Measurements from ENCODE around the gene C12orf76. TPM values are rescaled to one million over a fixed set of nuclear protein-coding genes. Genes with fewer than 3 reads are reported as not detected.
A peak's percentile ranks its signal among the peaks of the same experiment; 100 is the strongest.

C12orf76 gene
- total RNA-seq, 4 donors from 2014 or later: 19.4 to 29.7 (median 22.5) TPM

DNA sequence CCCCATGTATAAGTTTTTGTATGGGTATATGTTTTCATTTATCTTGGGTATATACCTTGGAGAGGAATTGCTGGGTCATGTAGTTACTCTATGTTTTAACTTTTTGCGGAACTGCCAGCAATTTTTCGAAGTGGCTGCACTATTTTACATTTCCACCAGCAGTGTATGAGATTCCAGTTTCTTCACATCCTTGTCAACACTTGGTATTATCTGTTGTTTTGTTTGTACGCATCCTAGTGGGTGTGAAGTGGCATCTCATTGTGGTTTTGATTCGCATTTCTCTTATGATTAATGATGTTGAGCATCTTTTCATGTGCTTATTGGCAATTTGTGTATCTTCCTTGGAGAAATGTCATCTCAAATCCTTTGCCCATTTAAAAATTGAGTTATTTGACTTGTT is 42.2 kb downstream of the C12orf76 start:
- Histone ChIP-seq H3K4me3 (no peak overlapping the region), H3K9me3 (peaks cover 0 to 4% (median 0%) of the 10 kb centered on the region in 4 donors), H3K27ac (no peak overlapping the region), H3K36me3 (peaks cover 0 to 10% (median 0%) of the 10 kb centered on the region in 3 donors), H3K4me1 (peaks cover 0 to 18% (median 11%) of the 10 kb centered on the region in 4 donors), H3K27me3 (no peaks in the 10 kb centered on the region)
- TF ChIP-seq, protein P1, sequence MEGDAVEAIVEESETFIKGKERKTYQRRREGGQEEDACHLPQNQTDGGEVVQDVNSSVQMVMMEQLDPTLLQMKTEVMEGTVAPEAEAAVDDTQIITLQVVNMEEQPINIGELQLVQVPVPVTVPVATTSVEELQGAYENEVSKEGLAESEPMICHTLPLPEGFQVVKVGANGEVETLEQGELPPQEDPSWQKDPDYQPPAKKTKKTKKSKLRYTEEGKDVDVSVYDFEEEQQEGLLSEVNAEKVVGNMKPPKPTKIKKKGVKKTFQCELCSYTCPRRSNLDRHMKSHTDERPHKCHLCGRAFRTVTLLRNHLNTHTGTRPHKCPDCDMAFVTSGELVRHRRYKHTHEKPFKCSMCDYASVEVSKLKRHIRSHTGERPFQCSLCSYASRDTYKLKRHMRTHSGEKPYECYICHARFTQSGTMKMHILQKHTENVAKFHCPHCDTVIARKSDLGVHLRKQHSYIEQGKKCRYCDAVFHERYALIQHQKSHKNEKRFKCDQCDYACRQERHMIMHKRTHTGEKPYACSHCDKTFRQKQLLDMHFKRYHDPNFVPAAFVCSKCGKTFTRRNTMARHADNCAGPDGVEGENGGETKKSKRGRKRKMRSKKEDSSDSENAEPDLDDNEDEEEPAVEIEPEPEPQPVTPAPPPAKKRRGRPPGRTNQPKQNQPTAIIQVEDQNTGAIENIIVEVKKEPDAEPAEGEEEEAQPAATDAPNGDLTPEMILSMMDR (IDR thresholded peaks at IDR 0.05): no peak
- no peak for TF ChIP-seq POLR2A (IDR thresholded peaks at IDR 0.05)
- TF ChIP-seq EP300 (IDR thresholded peaks at IDR 0.05): no peak
- no peak for DNase-seq (ENCODE audit: low spot score in 2 of 2)
- 97 to 100% methylated on average over 4 of the region's 4 CpGs for WGBS, 2 donors

DNA sequence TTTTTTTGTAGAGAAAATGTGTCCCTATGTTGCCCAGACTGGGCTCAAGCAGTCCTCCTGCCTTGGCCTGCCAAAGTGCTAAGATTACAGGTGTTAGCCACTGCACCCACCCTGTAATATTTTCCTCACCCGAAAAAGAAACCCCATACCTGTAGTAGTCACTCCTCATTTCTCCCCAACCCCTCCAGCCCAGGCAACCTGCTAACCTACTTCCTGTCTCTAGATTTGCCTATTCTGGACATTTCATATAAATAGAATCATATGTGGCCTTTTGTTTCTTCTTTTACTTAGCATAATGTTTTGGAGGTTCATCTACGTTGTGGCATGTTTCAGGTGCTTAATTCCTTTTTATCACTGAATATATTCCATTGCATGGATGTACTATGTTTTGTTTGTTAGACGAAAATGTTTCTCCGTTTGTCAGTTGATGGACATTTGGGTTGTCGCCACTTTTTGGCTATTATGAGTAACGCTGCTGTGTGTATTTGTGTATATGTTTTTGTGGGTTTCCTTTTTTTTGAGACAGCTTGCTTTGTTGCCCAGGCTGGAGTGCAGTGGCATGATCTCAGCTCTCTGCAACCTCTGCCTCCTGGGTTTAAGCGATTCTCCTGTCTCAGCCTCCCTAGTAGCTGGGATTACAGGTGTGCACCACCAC is 42.9 kb downstream of the C12orf76 start:
- Histone ChIP-seq H3K36me3 (peaks cover 0 to 10% (median 0%) of the 10 kb centered on the region in 3 donors), H3K4me3 (no peak overlapping the region), H3K27me3 (no peaks in the 10 kb centered on the region), H3K9me3 (peaks cover 0 to 4% (median 0%) of the 10 kb centered on the region in 4 donors), H3K27ac (peak overlapping the region in 1 of 4 donors; percentile 4), H3K4me1 (peaks cover 0 to 23% (median 17%) of the 10 kb centered on the region in 4 donors)
- whole genome bisulfite sequencing, 2 donors: 91 to 92% methylated on average over 7 of the region's 7 CpGs
- TF ChIP-seq, protein P1 (IDR thresholded peaks at IDR 0.05): no peak
- no peak for TF ChIP-seq POLR2A (IDR thresholded peaks at IDR 0.05)
- no peak for TF ChIP-seq EP300 (IDR thresholded peaks at IDR 0.05)
- no peak for DNase-seq (ENCODE audit: low spot score in 2 of 2)

DNA sequence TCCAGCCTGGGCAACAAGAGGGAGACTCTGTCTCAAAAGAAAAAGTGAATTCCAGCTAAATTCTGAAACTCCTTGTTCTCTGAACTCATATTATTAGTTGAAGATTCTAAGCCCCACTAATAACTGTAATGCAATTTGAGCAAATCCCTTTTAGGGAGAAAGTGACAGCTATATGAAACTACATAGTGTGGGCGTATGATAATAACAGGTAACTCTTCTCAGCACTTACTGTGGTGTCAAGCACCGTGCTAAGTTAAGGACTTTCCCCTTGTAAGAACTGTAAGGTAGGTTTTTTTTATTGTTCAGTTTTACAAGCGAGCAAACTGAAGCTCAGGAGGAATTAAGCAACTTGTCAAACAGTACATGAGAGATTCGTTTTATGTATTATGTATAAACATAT is 43.7 kb downstream of the C12orf76 start:
- 90% methylated on average over 4 of the region's 4 CpGs for WGBS, 2 donors
- no peak for TF ChIP-seq POLR2A (IDR thresholded peaks at IDR 0.05)
- TF ChIP-seq, protein P1 (IDR thresholded peaks at IDR 0.05): no peak
- no peak for TF ChIP-seq EP300 (IDR thresholded peaks at IDR 0.05)
- peaks cover 0 to 4% (median 0%) of the 10 kb centered on the region in 4 donors for H3K9me3 ChIP-seq
- DNase-seq (ENCODE audit: low spot score in 2 of 2): no peak
- H3K27me3 ChIP-seq: no peaks in the 10 kb centered on the region
- peaks cover 0 to 10% (median 0%) of the 10 kb centered on the region in 3 donors for H3K36me3 ChIP-seq
- peaks cover 0 to 27% (median 19%) of the 10 kb centered on the region in 4 donors for H3K4me1 ChIP-seq
- H3K4me3 ChIP-seq: no peak overlapping the region
- H3K27ac ChIP-seq: no peak overlapping the region

DNA sequence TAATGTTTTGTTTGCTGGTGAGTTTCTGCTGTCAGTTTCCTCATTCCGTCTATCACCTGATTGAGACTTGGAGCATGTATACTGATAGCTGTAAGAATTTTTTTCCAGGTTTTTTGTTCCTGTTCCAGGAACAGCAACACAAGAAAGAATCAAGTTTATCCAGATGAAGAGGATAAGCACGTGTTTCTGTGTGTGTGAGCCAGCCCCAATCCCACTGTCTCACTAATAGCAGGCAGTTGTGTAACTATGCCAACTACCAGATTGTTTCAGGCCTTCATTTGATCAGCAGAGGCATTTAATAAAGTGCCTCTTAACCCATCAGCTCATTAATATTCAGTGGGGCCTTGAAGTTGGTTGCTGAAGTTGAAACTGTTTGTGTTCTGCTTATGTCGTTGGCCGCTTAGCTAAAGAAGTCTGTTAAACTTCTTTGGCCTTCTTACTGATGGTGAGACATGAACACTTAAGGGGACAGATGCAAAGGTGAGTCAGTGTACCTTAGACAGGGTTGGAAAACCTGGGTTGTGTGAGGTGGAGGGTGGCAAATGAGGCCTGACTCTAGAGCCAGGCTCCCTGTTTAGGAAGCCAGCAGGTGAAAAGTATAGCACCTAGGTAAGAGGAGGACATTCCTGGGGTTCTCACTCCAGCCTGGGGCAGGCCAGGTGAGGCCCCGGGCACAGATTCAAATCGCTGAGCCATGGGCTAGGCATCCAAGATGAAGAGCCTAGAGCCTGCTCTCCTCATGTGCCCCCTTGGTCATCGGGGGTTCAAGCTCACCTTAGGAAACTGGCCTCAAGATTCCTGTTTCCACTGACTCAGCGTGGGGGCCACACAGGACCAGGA is 45.4 kb downstream of the C12orf76 start:
- Histone ChIP-seq H3K9me3 (peaks cover 0 to 4% (median 0%) of the 10 kb centered on the region in 4 donors), H3K27me3 (no peaks in the 10 kb centered on the region), H3K4me3 (no peak overlapping the region), H3K27ac (no peak overlapping the region), H3K4me1 (peaks cover 0 to 34% (median 24%) of the 10 kb centered on the region in 4 donors), H3K36me3 (peaks cover 0 to 10% (median 0%) of the 10 kb centered on the region in 3 donors)
- DNase-seq (ENCODE audit: low spot score in 2 of 2): no peak
- TF ChIP-seq POLR2A (IDR thresholded peaks at IDR 0.05) (no peak), EP300 (IDR thresholded peaks at IDR 0.05) (no peak)
- TF ChIP-seq, protein P1 (IDR thresholded peaks at IDR 0.05): no peak
- 84 to 87% methylated on average over 8 of the region's 8 CpGs for WGBS, 2 donors

DNA sequence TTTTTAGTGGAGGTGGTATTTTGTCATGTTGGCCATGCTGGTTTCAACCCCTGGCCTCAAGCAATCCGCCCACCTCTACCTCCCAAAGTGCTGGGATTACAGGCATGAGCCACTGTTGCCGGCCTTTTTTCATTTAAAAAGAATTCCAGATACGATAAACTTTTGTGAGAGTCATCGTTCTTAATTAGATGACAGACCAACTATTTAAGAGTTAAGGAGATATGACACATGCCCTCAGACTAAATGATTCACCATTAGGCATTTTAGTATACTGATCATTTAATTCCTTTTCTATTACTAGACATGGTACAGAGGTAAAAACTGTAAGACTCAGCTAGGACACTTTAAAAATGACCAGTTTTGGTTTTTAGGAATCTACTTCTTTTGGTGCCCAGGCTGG is 46.7 kb downstream of the C12orf76 start:
- Histone ChIP-seq H3K27me3 (no peaks in the 10 kb centered on the region), H3K27ac (no peak overlapping the region), H3K9me3 (no peaks in the 10 kb centered on the region), H3K36me3 (peaks cover 0 to 10% (median 0%) of the 10 kb centered on the region in 3 donors), H3K4me1 (peaks cover 0 to 36% (median 26%) of the 10 kb centered on the region in 4 donors), H3K4me3 (no peak overlapping the region)
- TF ChIP-seq, protein P1 (IDR thresholded peaks at IDR 0.05): no peak
- no peak for TF ChIP-seq EP300 (IDR thresholded peaks at IDR 0.05)
- TF ChIP-seq POLR2A (IDR thresholded peaks at IDR 0.05): no peak
- 78 to 82% methylated on average over 4 of the region's 4 CpGs for WGBS, 2 donors
- no peak for DNase-seq (ENCODE audit: low spot score in 2 of 2)

All from tibial nerve (tissue), 4 donors.